ENCODE results near the gene CBL. TPM values are rescaled to one million over a fixed set of nuclear protein-coding genes. Genes with fewer than 3 reads are reported as not detected.
"Not testable (repeated sequence)": the region's sequence is repeated elsewhere in the genome, so short reads cannot be mapped to it uniquely, and the experiment has no call there.

CBL gene
- 30.2 TPM for polyA plus RNA-seq (2013, experiment 1 of 2)
- polyA plus RNA-seq (2013, experiment 2 of 2), result 24.1 TPM

- Histone ChIP-seq H3K27ac (ENCODE audit: low read depth, low read length, severe bottlenecking) (peak within 1 kb of the TSS; percentile 90), H3K4me1 (ENCODE audit: control insufficient read depth, insufficient read depth, low read length, poor library complexity, severe bottlenecking) (peaks cover 5% of the 10 kb centered on the region), H3K4me3 (ENCODE audit: extremely low read depth, insufficient read depth, low read length, poor library complexity, severe bottlenecking) (peak within 1 kb of the TSS; percentile 95), H3K36me3 (ENCODE audit: control insufficient read depth, insufficient read depth, low read length) (no peaks in the 10 kb centered on the region), H3K9me3 (ENCODE audit: control insufficient read depth, low read length) (no peaks in the 10 kb centered on the region)
- 0% methylated on average over 36 to 62 of the region's 88 CpGs for WGBS, 2 experiments (ENCODE audit: insufficient coverage in 2 of 2)
Measured at GRCh38 chr11:119205574-119206510, at the start of gene CBL. TSS of gene CBL (plus strand) at chr11:119206339. CDS start at chr11:119206418, 79 bp downstream.

- no peaks in the 10 kb centered on the region for H3K36me3 ChIP-seq (ENCODE audit: control insufficient read depth, insufficient read depth, low read length)
- no peak overlapping the region for H3K4me3 ChIP-seq (ENCODE audit: extremely low read depth, insufficient read depth, low read length, poor library complexity, severe bottlenecking)
- no peaks in the 10 kb centered on the region for H3K4me1 ChIP-seq (ENCODE audit: control insufficient read depth, insufficient read depth, low read length, poor library complexity, severe bottlenecking)
- no peak overlapping the region for H3K27ac ChIP-seq (ENCODE audit: low read depth, low read length, severe bottlenecking)
- no peaks in the 10 kb centered on the region for H3K9me3 ChIP-seq (ENCODE audit: control insufficient read depth, low read length)
- WGBS, 2 experiments (ENCODE audit: insufficient coverage in 2 of 2), result 83 to 90% methylated on average over 6 of the region's 10 CpGs
Measured at GRCh38 chr11:119156496-119156895, 49.6 kb upstream of the CBL start.

- 75 to 90% methylated on average over 2 to 3 of the region's 3 CpGs for WGBS, 2 experiments (ENCODE audit: insufficient coverage in 2 of 2)
- H3K4me1 ChIP-seq (ENCODE audit: control insufficient read depth, insufficient read depth, low read length, poor library complexity, severe bottlenecking), result no peaks in the 10 kb centered on the region
- no peak overlapping the region for H3K4me3 ChIP-seq (ENCODE audit: extremely low read depth, insufficient read depth, low read length, poor library complexity, severe bottlenecking)
- no peaks in the 10 kb centered on the region for H3K36me3 ChIP-seq (ENCODE audit: control insufficient read depth, insufficient read depth, low read length)
- H3K9me3 ChIP-seq (ENCODE audit: control insufficient read depth, low read length), result no peaks in the 10 kb centered on the region
- H3K27ac ChIP-seq (ENCODE audit: low read depth, low read length, severe bottlenecking), result no peak overlapping the region
Measured at GRCh38 chr11:119157063-119157462, 49.1 kb upstream of the CBL start.

GRCh38 chr11:119158467-119158866 lies 47.7 kb upstream of the CBL start:
- Histone ChIP-seq H3K4me1 (ENCODE audit: control insufficient read depth, insufficient read depth, low read length, poor library complexity, severe bottlenecking) (no peaks in the 10 kb centered on the region), H3K9me3 (ENCODE audit: control insufficient read depth, low read length) (no peaks in the 10 kb centered on the region), H3K4me3 (ENCODE audit: extremely low read depth, insufficient read depth, low read length, poor library complexity, severe bottlenecking) (no peak overlapping the region), H3K36me3 (ENCODE audit: control insufficient read depth, insufficient read depth, low read length) (no peaks in the 10 kb centered on the region), H3K27ac (ENCODE audit: low read depth, low read length, severe bottlenecking) (no peak overlapping the region)
- WGBS, 2 experiments (ENCODE audit: insufficient coverage in 2 of 2), result 92 to 95% methylated on average over 8 to 11 of the region's 13 CpGs

- H3K27ac ChIP-seq (ENCODE audit: low read depth, low read length, severe bottlenecking), result no peak overlapping the region
- no peak overlapping the region for H3K4me3 ChIP-seq (ENCODE audit: extremely low read depth, insufficient read depth, low read length, poor library complexity, severe bottlenecking)
- no peaks in the 10 kb centered on the region for H3K4me1 ChIP-seq (ENCODE audit: control insufficient read depth, insufficient read depth, low read length, poor library complexity, severe bottlenecking)
- no peaks in the 10 kb centered on the region for H3K9me3 ChIP-seq (ENCODE audit: control insufficient read depth, low read length)
- no peaks in the 10 kb centered on the region for H3K36me3 ChIP-seq (ENCODE audit: control insufficient read depth, insufficient read depth, low read length)
- 83 to 86% methylated on average over 4 of the region's 9 CpGs for WGBS, 2 experiments (ENCODE audit: insufficient coverage in 2 of 2)
Measured at GRCh38 chr11:119160151-119160550, 46.0 kb upstream of the CBL start.

- no peak overlapping the region for H3K27ac ChIP-seq (ENCODE audit: low read depth, low read length, severe bottlenecking)
- 94 to 100% methylated on average over 2 to 6 of the region's 8 CpGs for WGBS, 2 experiments (ENCODE audit: insufficient coverage in 2 of 2)
- H3K4me3 ChIP-seq (ENCODE audit: extremely low read depth, insufficient read depth, low read length, poor library complexity, severe bottlenecking), result no peak overlapping the region
- H3K36me3 ChIP-seq (ENCODE audit: control insufficient read depth, insufficient read depth, low read length), result no peaks in the 10 kb centered on the region
- H3K4me1 ChIP-seq (ENCODE audit: control insufficient read depth, insufficient read depth, low read length, poor library complexity, severe bottlenecking), result peaks cover 6% of the 10 kb centered on the region
- H3K9me3 ChIP-seq (ENCODE audit: control insufficient read depth, low read length), result no peaks in the 10 kb centered on the region
Measured at GRCh38 chr11:119161871-119162270, 44.3 kb upstream of the CBL start.

GRCh38 chr11:119166368-119167076 lies 39.6 kb upstream of the CBL start:
- Histone ChIP-seq H3K9me3 (ENCODE audit: control insufficient read depth, low read length) (no peaks in the 10 kb centered on the region), H3K27ac (ENCODE audit: low read depth, low read length, severe bottlenecking) (no peak overlapping the region), H3K36me3 (ENCODE audit: control insufficient read depth, insufficient read depth, low read length) (no peaks in the 10 kb centered on the region), H3K4me3 (ENCODE audit: extremely low read depth, insufficient read depth, low read length, poor library complexity, severe bottlenecking) (no peak overlapping the region), H3K4me1 (ENCODE audit: control insufficient read depth, insufficient read depth, low read length, poor library complexity, severe bottlenecking) (peaks cover 9% of the 10 kb centered on the region)
- WGBS, 2 experiments (ENCODE audit: insufficient coverage in 2 of 2), result 71 to 76% methylated on average over 5 of the region's 8 CpGs

- H3K4me3 ChIP-seq (ENCODE audit: extremely low read depth, insufficient read depth, low read length, poor library complexity, severe bottlenecking); H3K36me3 ChIP-seq (ENCODE audit: control insufficient read depth, insufficient read depth, low read length); H3K27ac ChIP-seq (ENCODE audit: low read depth, low read length, severe bottlenecking); H3K9me3 ChIP-seq (ENCODE audit: control insufficient read depth, low read length); H3K4me1 ChIP-seq (ENCODE audit: control insufficient read depth, insufficient read depth, low read length, poor library complexity, severe bottlenecking): not testable (repeated sequence)
- 73 to 79% methylated on average over 7 to 10 of the region's 10 CpGs for WGBS, 2 experiments (ENCODE audit: insufficient coverage in 2 of 2)
Measured at GRCh38 chr11:119167077-119167458, 39.1 kb upstream of the CBL start.

- 98% methylated on average over 4 of the region's 6 CpGs; no CpG with 5 or more reads in 1 of the 2 experiments for WGBS, 2 experiments (ENCODE audit: insufficient coverage in 2 of 2)
Measured at GRCh38 chr11:119167933-119168332, 38.2 kb upstream of the CBL start.

GRCh38 chr11:119168471-119169281 lies 37.5 kb upstream of the CBL start, which contains the start of gene NLRX1:
TSS of gene NLRX1 (plus strand) at chr11:119168725. CDS start at chr11:119171404, 2,679 bp downstream.
- Histone ChIP-seq H3K27ac (ENCODE audit: low read depth, low read length, severe bottlenecking) (peak within 1 kb of the TSS; percentile 87), H3K4me1 (ENCODE audit: control insufficient read depth, insufficient read depth, low read length, poor library complexity, severe bottlenecking) (peaks cover 9% of the 10 kb centered on the region), H3K9me3 (ENCODE audit: control insufficient read depth, low read length) (no peaks in the 10 kb centered on the region), H3K4me3 (ENCODE audit: extremely low read depth, insufficient read depth, low read length, poor library complexity, severe bottlenecking) (peak within 1 kb of the TSS; percentile 55), H3K36me3 (ENCODE audit: control insufficient read depth, insufficient read depth, low read length) (no peaks in the 10 kb centered on the region)
- 0 to 1% methylated on average over 42 to 53 of the region's 63 CpGs for WGBS, 2 experiments (ENCODE audit: insufficient coverage in 2 of 2)

More at GRCh38 chr11:119167933-119168332, 38.2 kb upstream of the CBL start:
- Histone ChIP-seq H3K27ac (ENCODE audit: low read depth, low read length, severe bottlenecking) (no peak overlapping the region), H3K4me1 (ENCODE audit: control insufficient read depth, insufficient read depth, low read length, poor library complexity, severe bottlenecking) (peaks cover 9% of the 10 kb centered on the region), H3K9me3 (ENCODE audit: control insufficient read depth, low read length) (no peaks in the 10 kb centered on the region), H3K36me3 (ENCODE audit: control insufficient read depth, insufficient read depth, low read length) (no peaks in the 10 kb centered on the region), H3K4me3 (ENCODE audit: extremely low read depth, insufficient read depth, low read length, poor library complexity, severe bottlenecking) (no peak overlapping the region)
